IPS-18a (cell line): Measurements from ENCODE around the gene YPEL3.

Experiments
- H3K27ac ChIP-seq: one replicate; pipeline ENCODE4 v1.5.1; 2013; ENCODE audit warnings: low read length
- H3K27me3 ChIP-seq: one replicate; pipeline ENCODE4 v1.6.1; 2013; ENCODE audit warnings: mild to moderate bottlenecking, low read length; ENCODE audit not compliant: control insufficient read depth, insufficient read depth
- H3K36me3 ChIP-seq: one replicate; pipeline ENCODE4 v1.6.1; 2013; ENCODE audit warnings: low read depth, low read length; ENCODE audit not compliant: control insufficient read depth
- H3K4me1 ChIP-seq: one replicate; pipeline ENCODE4 v1.6.1; 2013; ENCODE audit warnings: low read depth, low read length; ENCODE audit not compliant: control insufficient read depth
- H3K4me3 ChIP-seq: one replicate; pipeline ENCODE4 v1.5.1; 2013; ENCODE audit warnings: low read length
- H3K9ac ChIP-seq: one replicate; pipeline ENCODE4 v1.6.1; 2013; ENCODE audit warnings: mild to moderate bottlenecking, low read length, moderate library complexity
- H3K9me3 ChIP-seq: one replicate; pipeline ENCODE4 v1.6.1; 2013; ENCODE audit warnings: low read depth, low read length; ENCODE audit not compliant: control insufficient read depth

YPEL3 gene

DNA sequence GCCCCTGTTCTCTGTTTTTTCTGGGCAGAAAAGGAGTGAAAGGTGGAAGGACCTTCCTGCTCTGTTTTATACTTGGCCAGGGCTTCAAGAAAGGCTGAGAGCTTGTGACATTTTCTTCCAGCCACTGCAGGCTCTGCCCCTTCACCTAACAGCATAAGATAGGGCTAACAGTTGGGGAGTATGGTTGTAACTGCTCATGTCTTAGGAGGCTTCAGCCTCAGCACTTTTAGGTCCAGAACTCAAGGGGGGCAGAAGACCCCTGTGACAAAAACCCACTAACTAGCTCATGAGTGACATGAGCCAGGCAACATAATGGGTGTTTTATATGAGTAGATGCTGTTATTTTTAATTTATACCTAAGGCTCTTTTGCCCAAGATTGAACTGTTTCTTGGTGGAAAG lies 25.5 kb downstream of the YPEL3 start:
- Histone ChIP-seq H3K9me3 (no peaks in the 10 kb centered on the region), H3K9ac (no peak overlapping the region), H3K4me1 (peaks cover 7% of the 10 kb centered on the region), H3K27me3 (no peaks in the 10 kb centered on the region), H3K27ac (no peak overlapping the region), H3K4me3 (no peak overlapping the region), H3K36me3 (peaks cover 56% of the 10 kb centered on the region)

DNA sequence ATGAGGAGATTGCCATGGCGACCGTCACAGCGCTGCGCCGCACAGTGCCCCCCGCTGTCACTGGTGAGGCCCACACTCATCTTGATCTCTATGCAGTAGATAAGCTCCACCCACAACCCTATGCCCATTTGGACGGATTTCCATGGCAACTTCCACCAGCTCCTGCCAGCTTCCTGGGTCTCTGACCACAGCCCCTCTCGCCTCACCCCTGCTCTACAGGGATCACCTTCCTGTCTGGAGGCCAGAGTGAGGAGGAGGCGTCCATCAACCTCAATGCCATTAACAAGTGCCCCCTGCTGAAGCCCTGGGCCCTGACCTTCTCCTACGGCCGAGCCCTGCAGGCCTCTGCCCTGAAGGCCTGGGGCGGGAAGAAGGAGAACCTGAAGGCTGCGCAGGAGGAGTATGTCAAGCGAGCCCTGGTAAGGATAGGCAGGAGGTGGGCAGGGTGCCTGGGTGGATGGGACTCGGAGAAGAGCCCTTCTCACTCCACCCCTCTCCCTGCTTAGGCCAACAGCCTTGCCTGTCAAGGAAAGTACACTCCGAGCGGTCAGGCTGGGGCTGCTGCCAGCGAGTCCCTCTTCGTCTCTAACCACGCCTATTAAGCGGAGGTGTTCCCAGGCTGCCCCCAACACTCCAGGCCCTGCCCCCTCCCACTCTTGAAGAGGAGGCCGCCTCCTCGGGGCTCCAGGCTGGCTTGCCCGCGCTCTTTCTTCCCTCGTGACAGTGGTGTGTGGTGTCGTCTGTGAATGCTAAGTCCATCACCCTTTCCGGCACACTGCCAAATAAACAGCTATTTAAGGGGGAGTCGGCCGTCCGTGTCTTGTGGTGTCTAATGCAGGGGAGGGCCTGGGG lies 26.2 kb downstream of the YPEL3 start:
- Histone ChIP-seq H3K4me1 (peaks cover 7% of the 10 kb centered on the region), H3K9ac (no peak overlapping the region)

DNA sequence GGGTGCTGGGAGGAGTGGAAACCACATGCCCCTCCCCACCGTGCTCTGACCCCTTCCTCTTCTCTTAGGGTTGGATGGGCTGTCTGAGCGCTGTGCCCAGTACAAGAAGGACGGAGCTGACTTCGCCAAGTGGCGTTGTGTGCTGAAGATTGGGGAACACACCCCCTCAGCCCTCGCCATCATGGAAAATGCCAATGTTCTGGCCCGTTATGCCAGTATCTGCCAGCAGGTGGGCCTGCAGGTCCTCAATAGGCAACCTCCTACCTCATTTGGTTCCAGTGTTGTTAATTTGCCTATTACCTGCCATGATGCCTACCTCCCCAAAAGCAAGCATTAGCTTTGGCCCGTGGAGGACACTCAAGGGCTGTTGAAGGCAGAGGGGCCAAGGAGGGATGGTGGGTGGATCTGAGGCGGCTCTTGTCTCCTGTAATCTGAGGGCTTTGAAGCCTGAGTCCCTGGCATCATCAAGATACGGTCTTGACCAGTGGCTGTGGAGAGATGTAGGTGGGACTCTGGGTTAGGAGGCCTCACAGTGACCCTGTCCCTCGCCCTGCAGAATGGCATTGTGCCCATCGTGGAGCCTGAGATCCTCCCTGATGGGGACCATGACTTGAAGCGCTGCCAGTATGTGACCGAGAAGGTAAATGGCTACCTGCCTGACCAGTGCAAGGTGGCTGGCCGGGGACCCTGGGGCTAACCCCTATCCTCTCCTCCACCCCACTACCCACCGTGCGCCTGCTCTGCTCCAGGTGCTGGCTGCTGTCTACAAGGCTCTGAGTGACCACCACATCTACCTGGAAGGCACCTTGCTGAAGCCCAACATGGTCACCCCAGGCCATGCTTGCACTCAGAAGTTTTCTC lies 27.0 kb downstream of the YPEL3 start:
- H3K27ac ChIP-seq = no peak overlapping the region
- no peak overlapping the region for H3K9ac ChIP-seq
- no peak overlapping the region for H3K4me3 ChIP-seq
- peaks cover 56% of the 10 kb centered on the region for H3K36me3 ChIP-seq
- H3K4me1 ChIP-seq = peaks cover 7% of the 10 kb centered on the region
- H3K27me3 ChIP-seq = no peaks in the 10 kb centered on the region
- no peaks in the 10 kb centered on the region for H3K9me3 ChIP-seq

More for the DNA sequence above, 26.2 kb downstream of the YPEL3 start:
- no peak overlapping the region for H3K27ac ChIP-seq
- no peak overlapping the region for H3K4me3 ChIP-seq
- H3K9me3 ChIP-seq = no peaks in the 10 kb centered on the region
- no peaks in the 10 kb centered on the region for H3K27me3 ChIP-seq
- H3K36me3 ChIP-seq = peaks cover 56% of the 10 kb centered on the region

DNA sequence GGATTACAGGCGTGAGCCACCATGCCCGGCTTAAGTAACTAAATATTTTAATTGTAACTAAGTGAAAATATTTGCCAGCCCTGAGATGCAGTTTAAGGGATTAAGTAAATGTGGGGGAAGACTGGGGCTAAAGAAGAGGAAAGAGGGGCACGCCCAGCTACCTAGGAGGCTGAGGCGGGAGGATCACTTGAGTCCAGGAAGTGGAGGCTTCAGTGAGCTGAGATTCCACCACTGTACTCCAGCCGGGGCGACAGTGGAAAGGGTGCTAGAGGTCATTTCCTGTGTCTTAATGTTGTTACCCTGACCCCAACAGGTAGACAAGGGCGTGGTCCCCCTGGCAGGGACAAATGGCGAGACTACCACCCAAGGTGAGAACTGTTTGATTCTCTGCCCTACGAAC lies 27.7 kb downstream of the YPEL3 start:
- Histone ChIP-seq H3K27me3 (no peaks in the 10 kb centered on the region), H3K4me3 (no peak overlapping the region), H3K9me3 (no peaks in the 10 kb centered on the region), H3K9ac (no peak overlapping the region), H3K27ac (no peak overlapping the region), H3K4me1 (peaks cover 11% of the 10 kb centered on the region), H3K36me3 (peaks cover 56% of the 10 kb centered on the region)

DNA sequence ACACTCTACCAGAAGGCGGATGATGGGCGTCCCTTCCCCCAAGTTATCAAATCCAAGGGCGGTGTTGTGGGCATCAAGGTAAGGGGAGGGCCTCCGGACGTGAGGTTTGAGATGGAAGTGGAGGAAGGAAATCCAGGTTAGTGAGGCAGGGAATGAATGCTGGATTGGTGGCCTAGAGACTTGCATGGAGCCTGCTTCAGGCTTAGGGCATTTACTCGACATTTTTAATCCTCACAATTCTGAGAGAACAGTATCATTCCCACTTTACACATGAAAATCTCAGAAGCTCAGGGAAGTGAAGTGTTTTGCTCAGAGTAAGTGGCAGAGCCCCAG lies 28.5 kb downstream of the YPEL3 start:
- peaks cover 14% of the 10 kb centered on the region for H3K4me1 ChIP-seq
- no peaks in the 10 kb centered on the region for H3K27me3 ChIP-seq
- H3K27ac ChIP-seq = no peak overlapping the region
- no peaks in the 10 kb centered on the region for H3K9me3 ChIP-seq
- peak overlapping the region; percentile 97 for H3K4me3 ChIP-seq
- no peak overlapping the region for H3K9ac ChIP-seq
- peaks cover 56% of the 10 kb centered on the region for H3K36me3 ChIP-seq

DNA sequence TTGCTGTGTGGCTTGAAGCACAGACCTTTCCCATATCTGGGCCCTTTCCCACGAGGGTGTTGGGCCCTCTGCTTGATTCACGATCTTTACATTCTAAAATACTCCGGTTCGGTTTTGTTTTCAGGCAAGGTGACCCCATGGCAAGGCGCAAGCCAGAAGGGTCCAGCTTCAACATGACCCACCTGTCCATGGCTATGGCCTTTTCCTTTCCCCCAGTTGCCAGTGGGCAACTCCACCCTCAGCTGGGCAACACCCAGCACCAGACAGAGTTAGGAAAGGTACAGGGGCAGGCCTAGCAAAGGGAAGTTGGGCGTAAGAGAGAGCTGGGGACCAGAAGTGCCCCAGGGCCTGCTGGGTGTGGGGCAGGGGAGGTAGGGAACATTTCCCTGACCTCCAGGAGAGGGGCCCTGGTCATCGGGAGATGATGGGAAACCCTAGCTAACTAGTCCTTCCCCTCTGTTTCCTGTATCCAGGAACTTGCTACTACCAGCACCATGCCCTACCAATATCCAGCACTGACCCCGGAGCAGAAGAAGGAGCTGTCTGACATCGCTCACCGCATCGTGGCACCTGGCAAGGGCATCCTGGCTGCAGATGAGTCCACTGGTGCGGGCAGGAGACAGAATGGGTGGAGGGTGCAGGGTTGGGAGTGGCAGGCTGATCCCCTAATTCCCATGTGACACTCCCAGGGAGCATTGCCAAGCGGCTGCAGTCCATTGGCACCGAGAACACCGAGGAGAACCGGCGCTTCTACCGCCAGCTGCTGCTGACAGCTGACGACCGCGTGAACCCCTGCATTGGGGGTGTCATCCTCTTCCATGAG lies 29.0 kb downstream of the YPEL3 start:
- Histone ChIP-seq H3K4me3 (peak overlapping the region; percentile 97), H3K36me3 (peaks cover 52% of the 10 kb centered on the region), H3K9ac (peak overlapping the region; percentile 85), H3K27me3 (no peaks in the 10 kb centered on the region), H3K4me1 (peaks cover 14% of the 10 kb centered on the region), H3K27ac (peak overlapping the region; percentile 71), H3K9me3 (no peaks in the 10 kb centered on the region)

DNA sequence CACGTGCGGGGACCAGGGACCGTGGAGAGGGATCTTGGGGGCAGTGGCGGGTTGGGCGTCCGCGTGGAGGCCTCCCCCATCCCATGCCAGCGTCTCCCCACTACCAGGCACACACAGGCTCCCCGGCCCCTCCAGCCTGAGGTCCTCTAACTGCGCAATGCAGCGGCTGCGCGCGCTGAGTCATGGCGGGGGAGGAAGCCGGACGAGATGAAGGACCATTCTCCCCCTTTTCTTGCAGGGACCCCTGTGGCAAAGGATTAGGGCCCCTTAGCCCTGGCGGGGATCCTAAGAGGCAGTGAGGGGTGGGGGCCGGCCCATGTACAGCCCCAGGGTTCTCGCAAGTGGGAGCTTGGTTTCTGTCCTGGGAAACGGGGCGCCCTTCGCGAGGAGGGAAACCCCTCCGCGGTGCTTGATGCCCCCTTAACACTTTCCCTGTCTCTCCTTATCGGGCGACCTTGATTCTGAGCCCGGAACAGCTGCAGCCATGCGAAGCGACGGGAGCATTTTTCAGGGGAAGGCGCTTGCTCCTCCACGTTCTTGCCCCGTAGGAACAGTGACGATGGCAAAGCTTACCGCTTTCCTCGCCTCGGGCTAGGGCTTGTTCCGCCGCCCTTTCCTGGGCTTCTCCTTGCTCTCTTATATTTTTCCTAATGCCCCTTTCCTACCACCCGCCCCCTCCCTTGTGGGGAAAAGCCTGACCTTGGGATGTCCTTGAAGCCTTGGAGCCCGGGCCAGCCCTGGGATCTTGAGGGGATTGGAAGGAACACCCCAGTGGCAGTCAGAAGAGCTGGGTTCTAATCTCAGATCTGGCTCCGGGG lies 29.9 kb downstream of the YPEL3 start:
- Histone ChIP-seq H3K27me3 (no peaks in the 10 kb centered on the region), H3K27ac (peak overlapping the region; percentile 78), H3K9me3 (no peaks in the 10 kb centered on the region), H3K4me1 (peaks cover 15% of the 10 kb centered on the region), H3K4me3 (peak overlapping the region; percentile 97), H3K36me3 (peaks cover 43% of the 10 kb centered on the region), H3K9ac (peak overlapping the region; percentile 85)

DNA sequence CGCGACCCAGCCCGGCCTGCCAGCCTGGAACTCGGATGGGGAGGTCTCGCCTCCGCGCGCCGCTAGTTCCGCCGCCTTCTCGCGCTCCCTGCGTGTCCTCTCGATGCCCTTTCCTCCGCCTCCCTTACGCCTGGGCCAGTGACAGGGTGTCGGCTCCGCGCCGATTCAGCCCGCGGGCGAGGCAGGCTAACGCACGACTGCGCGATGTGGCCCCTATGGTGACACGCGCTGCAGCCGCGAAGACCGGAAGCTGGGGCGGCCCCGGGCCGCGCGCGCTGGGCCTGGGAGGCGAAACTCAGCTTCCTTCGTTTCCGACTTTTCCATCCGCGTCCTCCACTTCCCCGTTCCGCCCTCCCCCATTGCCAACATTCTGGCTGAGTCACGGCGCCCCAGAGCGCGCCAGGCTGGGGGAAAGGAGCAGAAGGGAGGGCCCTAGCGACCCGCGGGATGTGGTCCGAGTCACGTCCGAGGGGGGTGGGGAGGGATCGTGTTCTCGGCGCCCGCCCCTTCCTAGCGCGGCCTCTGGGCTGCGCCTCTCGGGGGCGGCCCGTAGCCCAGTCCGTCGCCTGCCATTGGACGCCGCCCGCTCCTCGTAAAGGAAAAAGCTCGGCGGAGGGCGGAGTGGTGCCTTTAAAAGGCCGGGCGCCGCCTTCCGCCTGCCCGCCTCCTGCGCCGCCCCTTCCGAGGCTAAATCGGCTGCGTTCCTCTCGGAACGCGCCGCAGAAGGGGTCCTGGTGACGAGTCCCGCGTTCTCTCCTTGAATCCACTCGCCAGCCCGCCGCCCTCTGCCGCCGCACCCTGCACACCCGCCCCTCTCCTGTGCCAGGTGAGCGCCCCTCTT lies 30.7 kb downstream of the YPEL3 start, which contains the start of gene ALDOA:
TSS of gene ALDOA (plus strand) at position 659 of the 841 bp plus-strand sequence. CDS start 1,138 bp downstream, outside the sequence.
- Histone ChIP-seq H3K36me3 (peaks cover 35% of the 10 kb centered on the region), H3K4me1 (peaks cover 17% of the 10 kb centered on the region), H3K27me3 (no peaks in the 10 kb centered on the region), H3K9me3 (no peaks in the 10 kb centered on the region), H3K4me3 (peak within 1 kb of the TSS; percentile 97), H3K9ac (peak within 1 kb of the TSS; percentile 85), H3K27ac (peak within 1 kb of the TSS; percentile 83)

DNA sequence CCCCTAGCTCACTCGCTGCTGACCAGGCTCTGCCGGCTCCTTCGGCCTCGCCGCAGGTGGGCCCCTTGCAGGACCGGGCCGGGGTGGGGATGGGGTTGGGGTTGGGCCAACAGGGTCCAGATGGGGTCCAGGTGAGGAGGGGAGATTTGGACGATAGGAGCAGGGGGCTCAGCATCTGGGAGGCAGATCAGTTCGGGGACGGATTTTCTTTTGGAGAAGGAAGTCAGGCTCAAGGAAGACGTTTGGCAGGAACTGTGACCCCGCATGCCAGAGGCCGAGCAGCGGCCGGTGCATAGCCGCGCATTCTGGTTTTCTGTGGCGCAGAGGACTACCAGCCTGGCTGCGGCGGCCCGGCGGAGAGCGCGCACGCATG lies 31.3 kb downstream of the YPEL3 start:
- H3K27ac ChIP-seq = peak overlapping the region; percentile 83
- H3K4me1 ChIP-seq = peaks cover 17% of the 10 kb centered on the region

More for the DNA sequence above, 31.3 kb downstream of the YPEL3 start:
- H3K9ac ChIP-seq = peak overlapping the region; percentile 85
- H3K9me3 ChIP-seq = no peaks in the 10 kb centered on the region
- H3K36me3 ChIP-seq = peaks cover 29% of the 10 kb centered on the region
- no peaks in the 10 kb centered on the region for H3K27me3 ChIP-seq
- H3K4me3 ChIP-seq = peak overlapping the region; percentile 97
